ENCODE measurements around the gene NPTX1.

GRCh38 chr17:80452173-80452915 is 24.1 kb downstream of the NPTX1 start:
- TF ChIP-seq CTCF (IDR thresholded peaks at IDR 0.05; ENCODE audit: insufficient read depth, low read length, poor library complexity, severe bottlenecking) (no peak), EZH2phosphoT487 (conservative IDR thresholded peaks at IDR 0.05; ENCODE audit: low read length) (no peak)
